Measurements from ENCODE around the gene ARHGEF38. TPM values are rescaled to one million over a fixed set of nuclear protein-coding genes. Genes with fewer than 3 reads are reported as not detected.
"Not testable (repeated sequence)": the region's sequence is repeated elsewhere in the genome, so short reads cannot be mapped to it uniquely, and the experiment has no call there.

The ARHGEF38 gene
- total RNA-seq, 2 experiments from 2014 or later: not detected

GRCh38 chr4:105661028-105661427 is 108.6 kb downstream of the ARHGEF38 start:
- DNase-seq: no peak
- H3K27me3 Mint-ChIP-seq: peaks cover 9% of the 10 kb centered on the region
- H3K36me3 Mint-ChIP-seq: no peaks in the 10 kb centered on the region
- peaks cover 2% of the 10 kb centered on the region for H3K4me1 Mint-ChIP-seq
- ATAC-seq: no peak
- CTCF ChIA-PET: no interaction called here
- H3K4me3 Mint-ChIP-seq: no peak overlapping the region
- no peak overlapping the region for H3K27ac Mint-ChIP-seq
- no peaks in the 10 kb centered on the region for H3K9me3 Mint-ChIP-seq (ENCODE audit: low read depth)

- DNase-seq: no peak
- no peak for ATAC-seq
- Mint-ChIP-seq H3K9me3 (ENCODE audit: low read depth) (no peaks in the 10 kb centered on the region), H3K36me3 (no peaks in the 10 kb centered on the region), H3K27me3 (peaks cover 10% of the 10 kb centered on the region), H3K4me1 (peaks cover 2% of the 10 kb centered on the region), H3K27ac (no peak overlapping the region), H3K4me3 (no peak overlapping the region)
- CTCF ChIA-PET: no interaction called here
Measured at GRCh38 chr4:105662935-105663675, 110.7 kb downstream of the ARHGEF38 start.

- Mint-ChIP-seq H3K27me3 (peaks cover 19% of the 10 kb centered on the region), H3K27ac (no peak overlapping the region), H3K9me3 (ENCODE audit: low read depth) (no peaks in the 10 kb centered on the region), H3K4me3 (no peak overlapping the region), H3K4me1 (peaks cover 2% of the 10 kb centered on the region), H3K36me3 (no peaks in the 10 kb centered on the region)
- CTCF ChIA-PET: interaction anchor here (1.6 kb wide), 1 partner anchor 193 kb away, joined by 4 read pairs; the partner anchor contains the start of gene PPA2
- ATAC-seq (no peak), DNase-seq (no peak)
Measured at GRCh38 chr4:105666693-105667092, 114.3 kb downstream of the ARHGEF38 start.

DNA sequence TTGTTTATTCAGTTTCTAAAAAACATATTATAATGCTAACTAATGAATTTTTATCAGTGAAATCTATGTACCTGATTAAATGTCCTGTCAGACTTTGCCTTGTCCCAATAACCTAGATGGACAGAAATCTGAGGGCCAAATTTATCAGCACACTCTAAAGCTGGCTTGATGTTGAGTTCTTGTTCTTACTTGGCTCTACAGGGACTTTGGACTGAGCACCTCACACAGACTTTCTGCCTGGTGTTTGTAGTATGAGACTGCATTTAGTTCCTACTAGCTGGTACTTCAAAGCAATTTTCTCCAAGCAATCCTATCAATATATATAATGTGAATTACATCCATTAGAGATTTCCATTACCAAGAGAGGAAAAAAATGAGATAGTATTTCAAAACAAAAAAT is 118.3 kb downstream of the ARHGEF38 start:
- H3K27me3 Mint-ChIP-seq: peaks cover 32% of the 10 kb centered on the region
- H3K4me3 Mint-ChIP-seq: no peak overlapping the region
- ATAC-seq (no peak), DNase-seq (no peak)
- H3K36me3 Mint-ChIP-seq: no peaks in the 10 kb centered on the region
- H3K27ac Mint-ChIP-seq: no peak overlapping the region
- no peaks in the 10 kb centered on the region for H3K9me3 Mint-ChIP-seq (ENCODE audit: low read depth)
- CTCF ChIA-PET: no interaction called here
- no peaks in the 10 kb centered on the region for H3K4me1 Mint-ChIP-seq

GRCh38 chr4:105671301-105671700 is 118.9 kb downstream of the ARHGEF38 start:
- ATAC-seq (no peak), DNase-seq (no peak)
- no peaks in the 10 kb centered on the region for H3K9me3 Mint-ChIP-seq (ENCODE audit: low read depth)
- no peaks in the 10 kb centered on the region for H3K36me3 Mint-ChIP-seq
- no peak overlapping the region for H3K4me3 Mint-ChIP-seq
- H3K27me3 Mint-ChIP-seq: peaks cover 28% of the 10 kb centered on the region
- no peak overlapping the region for H3K27ac Mint-ChIP-seq
- no peaks in the 10 kb centered on the region for H3K4me1 Mint-ChIP-seq
- CTCF ChIA-PET: no interaction called here

DNA sequence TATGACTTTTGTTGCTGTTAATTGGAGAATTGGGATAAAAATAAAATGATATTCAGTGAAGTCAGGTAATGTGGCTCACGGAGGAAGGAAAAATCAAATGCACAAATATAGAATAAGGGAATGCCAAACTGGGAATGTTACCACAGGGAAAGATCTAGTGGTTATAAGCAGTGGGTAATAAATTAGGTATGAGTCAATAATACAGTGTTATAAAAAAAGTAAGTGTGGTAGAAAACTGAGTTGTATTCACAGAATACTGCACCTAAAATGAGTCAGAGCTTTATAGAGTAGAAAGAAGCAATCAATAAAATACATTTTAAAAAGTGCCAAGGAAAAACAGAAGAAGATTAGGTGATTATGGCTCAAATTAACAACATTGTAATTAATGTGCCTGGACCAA is 121.6 kb downstream of the ARHGEF38 start:
- ATAC-seq (no peak), DNase-seq (no peak)
- CTCF ChIA-PET: no interaction called here
- Mint-ChIP-seq H3K27ac (no peak overlapping the region), H3K27me3 (peaks cover 24% of the 10 kb centered on the region), H3K4me1 (no peaks in the 10 kb centered on the region), H3K36me3 (no peaks in the 10 kb centered on the region), H3K4me3 (no peak overlapping the region), H3K9me3 (ENCODE audit: low read depth) (no peaks in the 10 kb centered on the region)

GRCh38 chr4:105677709-105678108 is 125.3 kb downstream of the ARHGEF38 start:
- H3K36me3 Mint-ChIP-seq: peaks cover 10% of the 10 kb centered on the region
- ATAC-seq: no peak

DNA sequence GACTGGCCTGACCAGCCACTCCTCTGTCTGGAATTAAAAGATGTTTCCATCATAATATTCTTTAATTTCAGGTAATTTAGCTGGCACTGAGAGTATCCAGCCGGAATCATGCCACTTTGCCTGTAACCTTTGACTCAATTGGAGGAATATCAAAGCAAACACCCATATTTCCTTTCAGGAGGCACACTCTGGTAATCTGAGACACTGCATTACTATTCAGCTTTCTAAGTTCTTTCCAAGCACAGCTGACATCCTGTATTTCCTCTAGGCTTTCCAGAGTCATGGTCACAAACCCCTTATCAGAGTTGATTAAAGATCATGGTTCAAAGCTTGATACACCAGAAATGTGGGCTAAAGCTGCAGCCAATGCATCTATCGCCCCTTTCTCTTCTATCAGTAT is 126.8 kb downstream of the ARHGEF38 start:
- no peak for DNase-seq
- Mint-ChIP-seq H3K36me3 (peaks cover 19% of the 10 kb centered on the region), H3K9me3 (ENCODE audit: low read depth) (no peaks in the 10 kb centered on the region), H3K4me3 (no peak overlapping the region), H3K27me3 (no peaks in the 10 kb centered on the region), H3K4me1 (no peaks in the 10 kb centered on the region), H3K27ac (no peak overlapping the region)
- CTCF ChIA-PET: no interaction called here
- ATAC-seq: no peak

More at GRCh38 chr4:105677709-105678108, 125.3 kb downstream of the ARHGEF38 start:
- CTCF ChIA-PET: no interaction called here
- Mint-ChIP-seq H3K27ac (no peak overlapping the region), H3K27me3 (peaks cover 9% of the 10 kb centered on the region), H3K4me1 (no peaks in the 10 kb centered on the region), H3K4me3 (no peak overlapping the region), H3K9me3 (ENCODE audit: low read depth) (no peaks in the 10 kb centered on the region)
- no peak for DNase-seq

DNA sequence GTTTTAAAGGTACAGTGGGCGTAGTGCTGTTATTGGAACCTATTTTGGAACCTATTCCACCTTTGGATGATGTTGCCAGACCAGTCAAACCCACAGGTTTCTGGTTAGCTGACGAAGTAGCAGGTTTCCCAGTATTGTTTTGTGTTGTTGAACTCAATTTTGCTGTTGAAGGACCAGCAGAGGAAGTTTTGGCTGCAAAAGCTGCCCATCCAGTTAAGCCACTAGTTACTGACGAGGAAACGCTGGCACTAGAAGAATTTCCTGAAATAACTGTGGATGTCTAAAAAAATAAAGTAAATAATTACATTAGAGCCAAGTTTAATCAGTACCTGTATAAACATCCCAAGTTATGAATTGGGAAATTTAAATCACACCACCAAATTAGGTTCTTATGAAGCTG is 130.6 kb downstream of the ARHGEF38 start:
- DNase-seq (no peak), ATAC-seq (no peak)
- Mint-ChIP-seq H3K36me3 (peaks cover 30% of the 10 kb centered on the region), H3K4me3 (no peak overlapping the region), H3K27me3 (no peaks in the 10 kb centered on the region), H3K27ac (no peak overlapping the region), H3K4me1 (no peaks in the 10 kb centered on the region), H3K9me3 (ENCODE audit: low read depth) (no peaks in the 10 kb centered on the region)
- CTCF ChIA-PET: no interaction called here

DNA sequence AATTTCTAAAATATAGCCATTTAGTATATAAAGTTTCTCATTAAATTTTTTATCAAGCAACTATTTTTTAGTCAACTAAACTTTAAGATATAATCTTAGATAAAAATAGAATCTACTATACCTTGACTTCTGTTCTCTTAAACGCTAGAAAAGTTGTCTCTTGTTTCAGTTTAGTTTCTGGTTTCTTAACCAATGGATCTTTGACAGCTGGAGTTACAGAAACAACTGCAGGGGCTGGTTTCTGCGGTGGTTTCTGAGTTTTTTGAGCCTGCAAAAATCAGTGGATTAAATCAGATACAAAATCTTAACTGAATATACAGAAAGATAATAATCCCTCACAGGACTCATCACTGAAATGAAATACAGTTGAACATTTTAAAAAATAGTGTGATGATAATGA is 134.2 kb downstream of the ARHGEF38 start:
- Mint-ChIP-seq H3K4me1 (no peaks in the 10 kb centered on the region), H3K27ac (no peak overlapping the region), H3K4me3 (no peak overlapping the region), H3K9me3 (ENCODE audit: low read depth) (no peaks in the 10 kb centered on the region), H3K36me3 (peaks cover 49% of the 10 kb centered on the region), H3K27me3 (no peaks in the 10 kb centered on the region)
- ATAC-seq (no peak), DNase-seq (no peak)
- CTCF ChIA-PET: no interaction called here

DNA sequence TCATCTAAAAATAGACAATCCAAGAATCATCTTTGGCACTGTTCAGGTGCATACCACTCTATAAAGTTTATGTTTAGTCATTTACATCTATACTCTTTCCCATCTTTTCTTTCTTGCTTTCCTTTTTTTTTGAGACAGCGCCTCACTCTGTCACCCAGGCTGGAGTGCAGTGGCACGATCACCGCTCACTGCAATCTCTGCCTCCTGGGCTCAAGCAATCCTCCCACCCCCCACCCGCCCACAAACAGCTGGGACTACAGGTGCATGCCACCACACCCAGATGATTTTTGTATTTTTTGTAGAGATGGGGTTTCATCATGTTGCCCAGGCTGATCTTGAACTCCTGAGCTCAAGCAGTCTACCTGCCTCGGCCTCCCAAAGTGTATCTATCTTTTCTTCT is 142.4 kb downstream of the ARHGEF38 start:
- CTCF ChIA-PET; ATAC-seq; H3K4me1 Mint-ChIP-seq; H3K27me3 Mint-ChIP-seq; DNase-seq; H3K9me3 Mint-ChIP-seq (ENCODE audit: low read depth); H3K27ac Mint-ChIP-seq; H3K4me3 Mint-ChIP-seq: not testable (repeated sequence)
- H3K36me3 Mint-ChIP-seq: peaks cover 49% of the 10 kb centered on the region

DNA sequence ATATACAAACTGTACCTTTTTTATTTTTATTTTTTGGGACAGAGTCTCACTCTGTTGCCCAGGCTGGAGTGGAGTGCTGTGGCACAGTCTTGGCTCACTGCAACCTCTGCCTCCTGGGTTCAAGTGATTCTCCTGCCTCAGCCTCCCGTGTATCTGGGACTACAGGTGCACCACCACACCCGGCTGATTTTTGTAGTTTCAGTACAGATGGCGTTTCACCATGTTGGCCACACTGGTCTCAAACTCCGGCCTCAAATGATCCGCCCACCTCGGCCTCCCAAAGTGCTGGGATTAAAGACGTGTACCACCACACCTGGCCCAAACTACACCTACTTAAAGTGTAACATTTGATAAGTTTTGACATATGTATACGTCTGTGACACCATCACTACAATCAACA is 143.4 kb downstream of the ARHGEF38 start:
- ATAC-seq; H3K9me3 Mint-ChIP-seq (ENCODE audit: low read depth); CTCF ChIA-PET; DNase-seq; H3K4me1 Mint-ChIP-seq; H3K27me3 Mint-ChIP-seq; H3K27ac Mint-ChIP-seq; H3K4me3 Mint-ChIP-seq: not testable (repeated sequence)
- H3K36me3 Mint-ChIP-seq: peaks cover 45% of the 10 kb centered on the region

DNA sequence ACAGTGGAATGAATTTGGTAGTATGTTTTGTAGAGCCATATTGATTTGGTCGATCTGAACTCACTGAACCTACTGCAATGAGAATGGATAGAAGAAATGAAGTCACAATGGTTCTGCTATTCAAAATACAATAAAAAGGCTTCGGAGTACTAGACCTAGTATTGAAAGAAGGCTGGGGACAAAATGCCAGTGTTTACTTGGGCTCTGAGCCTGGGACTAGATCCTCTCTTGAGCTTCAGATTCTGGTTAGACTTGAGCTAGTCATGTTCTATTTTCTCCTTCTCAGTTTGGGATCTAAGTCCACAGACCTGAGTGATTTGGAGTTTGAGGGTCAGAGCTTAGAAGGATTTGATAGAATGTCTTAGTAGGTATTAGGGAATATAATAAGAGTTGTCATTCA is 146.2 kb downstream of the ARHGEF38 start:
- no peaks in the 10 kb centered on the region for H3K9me3 Mint-ChIP-seq (ENCODE audit: low read depth)
- H3K4me1 Mint-ChIP-seq: peaks cover 5% of the 10 kb centered on the region
- H3K27me3 Mint-ChIP-seq: no peaks in the 10 kb centered on the region
- peaks cover 33% of the 10 kb centered on the region for H3K36me3 Mint-ChIP-seq
- CTCF ChIA-PET: no interaction called here
- H3K27ac Mint-ChIP-seq: no peak overlapping the region
- H3K4me3 Mint-ChIP-seq: no peak overlapping the region
- DNase-seq: no peak
- ATAC-seq: no peak

DNA sequence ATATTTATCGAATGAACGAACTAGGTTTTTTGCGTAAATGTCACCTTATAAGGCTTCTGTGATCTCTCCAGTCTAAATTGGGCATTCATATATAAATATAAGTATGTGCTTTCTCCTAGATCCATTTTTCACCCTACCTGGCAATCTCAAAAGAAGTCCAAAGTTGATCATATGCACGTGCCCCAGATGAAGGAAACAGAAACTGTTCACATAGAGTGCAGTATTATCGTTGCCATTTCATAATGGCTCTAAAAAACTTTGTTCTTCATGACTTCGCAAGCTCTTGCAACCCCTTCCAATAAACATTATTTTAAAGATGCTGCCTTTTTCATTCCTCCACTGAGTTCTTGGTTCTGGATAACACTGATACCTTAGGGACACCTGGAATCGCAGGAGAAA is 155.4 kb downstream of the ARHGEF38 start:
- no peaks in the 10 kb centered on the region for H3K27me3 Mint-ChIP-seq
- DNase-seq (no peak), ATAC-seq (no peak)
- CTCF ChIA-PET: interaction anchor here (1.3 kb wide), 2 partner anchors 10 to 234 kb away, joined by 3 read pairs; partner anchors contain the start of gene PPA2
- peaks cover 29% of the 10 kb centered on the region for H3K4me1 Mint-ChIP-seq
- peak overlapping the region; percentile 99 for H3K4me3 Mint-ChIP-seq
- no peaks in the 10 kb centered on the region for H3K9me3 Mint-ChIP-seq (ENCODE audit: low read depth)
- peaks cover 12% of the 10 kb centered on the region for H3K36me3 Mint-ChIP-seq
- H3K27ac Mint-ChIP-seq: peak overlapping the region; percentile 93

Data from activated CD8-positive, alpha-beta memory T cell treated with anti-CD3 and anti-CD28 coated beads, Interleukin-2, amount 10 ng/mL, durations not matched to agents 7 days and 5 days (primary cell).